Right atrium auricular region (tissue), 2 donors: ENCODE measurements around the gene NFKBIL1. TPM values are rescaled to one million over a fixed set of nuclear protein-coding genes. Genes with fewer than 3 reads are reported as not detected.
A peak's percentile ranks its signal among the peaks of the same experiment; 100 is the strongest.
"Not testable (repeated sequence)": the region's sequence is repeated elsewhere in the genome, so short reads cannot be mapped to it uniquely, and the experiment has no call there.

Experiments used
- DNase-seq: peaks from one replicate; pipeline ENCODE4 v3.0.0-alpha.2; 2019; ENCODE audit warnings: low spot score
- H3K27ac ChIP-seq, 2 donors: fragments of 200-600 bp; sonication (generic); 1 replicate in 1 of 2; 2 replicates in 1 of 2; pipeline ENCODE4 v1.5.1; 2016 to 2019
- H3K27me3 ChIP-seq, 2 donors: fragments of 200-600 bp; sonication (generic); one replicate each; pipeline versions ENCODE4 v1.5.1 to v1.6.0; 2017 to 2019
- H3K36me3 ChIP-seq: fragments of 200-600 bp; sonication (generic); one replicate; pipeline ENCODE4 v1.5.1; 2016
- H3K4me1 ChIP-seq, 2 donors: fragments of 200-600 bp; sonication (generic); one replicate each; pipeline versions ENCODE4 v1.5.1 to v1.6.0; 2017 to 2019
- H3K4me3 ChIP-seq, 2 donors: fragments of 200-600 bp; sonication (generic); 1 replicate in 1 of 2; 2 replicates in 1 of 2; pipeline ENCODE4 v1.5.1; 2017 to 2019; ENCODE audit warnings: mild to moderate bottlenecking in 1 of 2, moderate library complexity in 1 of 2
- H3K9me3 ChIP-seq, 2 donors: fragments of 200-600 bp; sonication (generic); one replicate each; pipeline ENCODE4 v1.5.1; 2019
- CTCF ChIP-seq, 2 donors: fragments of 200-600 bp; sonication (generic); IDR thresholded peaks; one replicate each; pipeline ENCODE4 v1.5.1; 2019; ENCODE audit warnings: antibody characterized with exemption in 2 of 2
- total RNA-seq, 2 donors: library from RNA; depleted of rRNA; stranded (reverse); fragments of >200 nt; gene quantifications; one replicate each; pipeline ENCODE4 v1.1.0, GENCODE V29; 2016

The NFKBIL1 gene
- total RNA-seq, 2 donors from 2014 or later = 12.9 to 18.4 TPM

- DNase-seq, H3K9me3 ChIP-seq, H3K27me3 ChIP-seq, H3K4me3 ChIP-seq: not testable (repeated sequence)
- H3K36me3 ChIP-seq = peaks cover 31% of the 10 kb centered on the region
- peaks cover 0 to 16% of the 10 kb centered on the region in 2 donors for H3K4me1 ChIP-seq
- TF ChIP-seq CTCF (IDR thresholded peaks at IDR 0.05) = peak in 1 of 2 donors; percentile 62
- peak overlapping the region in 1 of 2 donors; percentile 11 for H3K27ac ChIP-seq
Measured at GRCh38 chr6:31551371-31551770, 4.0 kb downstream of the NFKBIL1 start.

GRCh38 chr6:31556307-31556706, 8.9 kb downstream of the NFKBIL1 start:
- no peak overlapping the region for H3K27ac ChIP-seq
- no peaks in the 10 kb centered on the region for H3K9me3 ChIP-seq
- H3K36me3 ChIP-seq = peaks cover 41% of the 10 kb centered on the region
- peaks cover 0 to 39% of the 10 kb centered on the region in 2 donors for H3K4me1 ChIP-seq
- H3K27me3 ChIP-seq = no peaks in the 10 kb centered on the region
- DNase-seq = no peak
- no peak for TF ChIP-seq CTCF (IDR thresholded peaks at IDR 0.05)
- H3K4me3 ChIP-seq = no peak overlapping the region

- DNase-seq = no peak
- peaks cover 0 to 39% of the 10 kb centered on the region in 2 donors for H3K4me1 ChIP-seq
- TF ChIP-seq CTCF (IDR thresholded peaks at IDR 0.05) = no peak
- no peak overlapping the region for H3K4me3 ChIP-seq
- H3K36me3 ChIP-seq = peaks cover 41% of the 10 kb centered on the region
- no peaks in the 10 kb centered on the region for H3K9me3 ChIP-seq
- peak overlapping the region; percentile 19 to 53 for H3K27ac ChIP-seq
- no peaks in the 10 kb centered on the region for H3K27me3 ChIP-seq
Measured at GRCh38 chr6:31557443-31558317, 10.3 kb downstream of the NFKBIL1 start.

- no peaks in the 10 kb centered on the region for H3K9me3 ChIP-seq
- H3K27me3 ChIP-seq = no peaks in the 10 kb centered on the region
- TF ChIP-seq CTCF (IDR thresholded peaks at IDR 0.05) = no peak
- H3K36me3 ChIP-seq = peaks cover 39% of the 10 kb centered on the region
- no peak overlapping the region for H3K4me3 ChIP-seq
- H3K27ac ChIP-seq = peak overlapping the region; percentile 19 to 53
- no peak for DNase-seq
- H3K4me1 ChIP-seq = peaks cover 0 to 39% of the 10 kb centered on the region in 2 donors
Measured at GRCh38 chr6:31558318-31558625, 10.9 kb downstream of the NFKBIL1 start.

GRCh38 chr6:31558631-31559500, 11.5 kb downstream of the NFKBIL1 start:
- no peak for TF ChIP-seq CTCF (IDR thresholded peaks at IDR 0.05)
- no peak for DNase-seq
- H3K4me1 ChIP-seq = peaks cover 0 to 39% of the 10 kb centered on the region in 2 donors
- no peak overlapping the region for H3K4me3 ChIP-seq
- no peaks in the 10 kb centered on the region for H3K27me3 ChIP-seq
- H3K36me3 ChIP-seq = peaks cover 36% of the 10 kb centered on the region
- no peaks in the 10 kb centered on the region for H3K9me3 ChIP-seq
- peak overlapping the region; percentile 53 to 54 for H3K27ac ChIP-seq
